Activated CD8-positive, alpha-beta memory T cell treated with anti-CD3 and anti-CD28 coated beads, Interleukin-2, amount 10 ng/mL, durations not matched to agents 7 days and 5 days (primary cell): ENCODE results near the gene KLHDC4. TPM values are rescaled to one million over a fixed set of nuclear protein-coding genes. Genes with fewer than 3 reads are reported as not detected.
"Not testable (repeated sequence)": the region's sequence is repeated elsewhere in the genome, so short reads cannot be mapped to it uniquely, and the experiment has no call there.

Experiments
- ATAC-seq: fragments of 150-1000 bp; cut with Tn5 transposase; one replicate; pipeline ENCODE4 v1.10.0; 2021; ENCODE audit warnings: moderate library complexity
- CTCF ChIA-PET: fragments of 350-600 bp; sonication (Branson Sonifier 250); formaldehyde crosslinking; loops from one replicate; lab custom pipeline; 2021; ENCODE audit warnings: antibody characterized with exemption; lab: Charles Lee
- DNase-seq: peaks from one replicate; pipeline ENCODE4 v3.0.0-alpha.2; 2020
- H3K27ac Mint-ChIP-seq: one replicate; pipeline ENCODE4 v1.8.0; 2021; ENCODE audit warnings: mild to moderate bottlenecking, mixed read lengths
- H3K27me3 Mint-ChIP-seq: one replicate; pipeline ENCODE4 v1.8.0; 2021; ENCODE audit warnings: mixed read lengths
- H3K36me3 Mint-ChIP-seq: one replicate; pipeline ENCODE4 v1.8.0; 2021; ENCODE audit warnings: mild to moderate bottlenecking, mixed read lengths
- H3K4me1 Mint-ChIP-seq: one replicate; pipeline ENCODE4 v1.8.0; 2021; ENCODE audit warnings: mixed read lengths
- H3K4me3 Mint-ChIP-seq: one replicate; pipeline ENCODE4 v1.8.0; 2021; ENCODE audit warnings: mild to moderate bottlenecking, moderate library complexity, mixed read lengths
- H3K9me3 Mint-ChIP-seq: one replicate; pipeline ENCODE4 v1.8.0; 2022; ENCODE audit warnings: low read depth, mixed read lengths
- total RNA-seq, 2 experiments: library from RNA; stranded (reverse); gene quantifications; one replicate each; pipeline ENCODE4 v1.2.3, GENCODE V29; 2021

Gene KLHDC4
- 100 to 1,000 TPM in 1 of 2 experiments, 10 to 100 TPM in 1; 86.0 to 114 TPM for total RNA-seq

DNA sequence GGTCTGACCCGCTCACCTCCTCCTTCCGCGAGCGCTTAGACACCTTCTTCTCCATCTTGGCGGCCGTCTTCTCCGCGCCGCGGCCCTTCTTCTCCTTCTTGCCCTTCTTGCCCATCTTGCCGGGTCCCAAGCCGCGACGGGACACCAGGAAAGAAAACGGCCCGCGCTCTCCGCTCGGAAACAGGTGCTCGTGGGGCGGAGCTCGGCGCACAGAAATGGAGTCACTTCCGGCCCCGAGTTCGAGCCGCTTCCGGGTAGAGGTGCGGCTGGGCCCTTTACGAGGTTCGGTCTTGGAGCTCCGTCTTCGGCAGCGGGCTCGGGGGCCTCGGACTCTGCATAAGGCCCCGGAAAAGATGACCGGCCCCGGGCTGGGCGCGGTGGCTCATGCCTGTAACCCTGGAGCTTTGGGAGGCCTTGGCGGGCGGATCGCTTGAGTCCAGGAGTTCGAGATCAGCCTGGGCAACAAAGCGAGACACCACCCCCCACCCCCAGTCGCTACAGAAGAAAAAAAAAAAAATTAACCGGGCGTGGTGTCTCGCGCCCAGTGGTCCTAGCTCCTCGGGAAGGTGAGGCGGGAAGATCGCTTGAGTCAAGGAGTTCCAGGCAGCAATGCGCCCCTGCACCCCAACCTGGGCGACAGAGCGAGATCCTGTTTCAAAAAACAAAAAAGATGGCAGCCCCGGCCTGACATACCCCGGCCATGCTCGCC lies at the start of gene KLHDC4:
Gene KLHDC4 (minus strand): TSS at position 211 of the 709 bp plus-strand sequence. CDS start 96 bp downstream, at position 115.
- Mint-ChIP-seq H3K27ac (peak within 1 kb of the TSS; percentile 100), H3K4me1 (peaks cover 46% of the 10 kb centered on the region), H3K36me3 (peaks cover 29% of the 10 kb centered on the region), H3K9me3 (no peaks in the 10 kb centered on the region), H3K27me3 (no peaks in the 10 kb centered on the region), H3K4me3 (peak within 1 kb of the TSS; percentile 100)
- ATAC-seq: peak; percentile 83
- CTCF ChIA-PET: interaction anchor here (0.6 to 4.7 kb wide), 16 partner anchors 9 to 372 kb away, joined by 3 to 41 read pairs (median 4); partner anchors contain the start of gene SLC7A5
- DNase-seq: peak; percentile 94

DNA sequence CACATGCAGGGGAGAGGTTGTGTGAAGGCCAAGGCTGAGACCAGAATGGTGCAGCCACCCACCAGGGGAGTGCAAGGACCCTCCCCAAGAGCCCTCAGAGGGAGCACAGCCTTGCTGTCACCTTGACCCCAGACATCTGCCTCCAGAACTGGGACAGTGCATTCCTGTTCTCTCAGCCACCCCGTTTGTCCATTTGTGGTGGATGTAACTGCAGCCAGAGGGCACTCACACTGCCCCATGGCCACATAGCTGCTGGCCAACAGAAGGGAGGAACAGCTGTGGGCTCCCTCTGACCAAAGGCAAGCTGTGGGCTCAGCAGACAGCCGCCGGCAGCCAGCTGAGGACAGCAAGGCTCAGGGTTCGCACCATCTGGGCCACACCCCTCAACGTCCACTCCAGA lies 49.8 kb upstream of the KLHDC4 start:
- H3K36me3 Mint-ChIP-seq: peaks cover 9% of the 10 kb centered on the region
- H3K4me3 Mint-ChIP-seq: no peak overlapping the region
- H3K27me3 Mint-ChIP-seq: peaks cover 13% of the 10 kb centered on the region
- DNase-seq (no peak), ATAC-seq (no peak)
- H3K27ac Mint-ChIP-seq: no peak overlapping the region
- CTCF ChIA-PET: interaction anchor here (1.1 kb wide), 2 partner anchors 34 to 37 kb away, joined by 5 to 7 read pairs; no protein-coding TSS in a partner anchor
- peaks cover 6% of the 10 kb centered on the region for H3K4me1 Mint-ChIP-seq
- H3K9me3 Mint-ChIP-seq: peaks cover 9% of the 10 kb centered on the region

DNA sequence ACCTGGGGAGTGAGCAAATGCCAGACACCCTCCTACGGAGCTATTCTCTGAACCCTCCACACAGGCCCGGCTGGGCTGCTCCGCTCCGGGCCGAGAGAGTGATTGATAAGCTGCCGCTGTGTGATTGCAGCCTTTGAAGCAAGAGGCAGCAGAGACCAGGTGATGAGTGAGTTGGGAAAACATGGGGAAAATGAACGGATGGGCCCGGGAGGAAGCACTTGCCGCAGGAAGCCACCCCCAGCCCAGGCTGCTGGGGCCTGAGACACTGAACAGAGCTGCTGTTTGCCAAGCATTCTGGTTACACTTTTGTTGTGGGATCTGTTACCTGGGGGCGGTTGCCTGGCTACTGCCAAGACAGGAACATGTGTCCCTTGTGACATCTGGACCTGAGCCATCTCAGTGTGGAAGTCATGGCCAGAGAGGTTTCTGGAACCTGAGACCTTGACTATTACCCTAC lies 46.4 kb upstream of the KLHDC4 start:
- peaks cover 2% of the 10 kb centered on the region for H3K36me3 Mint-ChIP-seq
- peaks cover 21% of the 10 kb centered on the region for H3K4me1 Mint-ChIP-seq
- H3K4me3 Mint-ChIP-seq: no peak overlapping the region
- DNase-seq: no peak
- H3K27me3 Mint-ChIP-seq: peaks cover 13% of the 10 kb centered on the region
- no peak for ATAC-seq
- CTCF ChIA-PET: interaction anchor here (0.8 kb wide), 1 partner anchor 33 kb away, joined by 4 read pairs; no protein-coding TSS in a partner anchor
- H3K27ac Mint-ChIP-seq: no peak overlapping the region
- peaks cover 2% of the 10 kb centered on the region for H3K9me3 Mint-ChIP-seq

DNA sequence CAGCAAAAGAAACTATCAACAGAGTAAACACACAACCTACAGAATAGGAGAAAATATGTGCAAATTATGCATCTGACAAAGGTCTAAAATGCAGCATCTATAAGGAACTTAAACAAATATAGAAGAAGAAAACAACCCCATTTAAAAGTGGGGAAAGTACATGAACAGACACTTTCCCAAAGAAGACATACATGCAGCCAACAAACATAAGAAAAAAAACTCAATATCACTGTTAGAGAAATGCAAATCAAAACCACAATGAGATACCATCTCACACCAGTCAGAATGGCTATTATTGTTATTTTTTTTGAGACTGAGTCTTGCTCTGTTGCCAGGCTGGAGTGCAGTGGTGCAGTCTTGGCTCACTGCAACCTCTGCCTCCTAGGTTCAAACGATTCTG lies 45.7 kb upstream of the KLHDC4 start:
- CTCF ChIA-PET, H3K27ac Mint-ChIP-seq: not testable (repeated sequence)

DNA sequence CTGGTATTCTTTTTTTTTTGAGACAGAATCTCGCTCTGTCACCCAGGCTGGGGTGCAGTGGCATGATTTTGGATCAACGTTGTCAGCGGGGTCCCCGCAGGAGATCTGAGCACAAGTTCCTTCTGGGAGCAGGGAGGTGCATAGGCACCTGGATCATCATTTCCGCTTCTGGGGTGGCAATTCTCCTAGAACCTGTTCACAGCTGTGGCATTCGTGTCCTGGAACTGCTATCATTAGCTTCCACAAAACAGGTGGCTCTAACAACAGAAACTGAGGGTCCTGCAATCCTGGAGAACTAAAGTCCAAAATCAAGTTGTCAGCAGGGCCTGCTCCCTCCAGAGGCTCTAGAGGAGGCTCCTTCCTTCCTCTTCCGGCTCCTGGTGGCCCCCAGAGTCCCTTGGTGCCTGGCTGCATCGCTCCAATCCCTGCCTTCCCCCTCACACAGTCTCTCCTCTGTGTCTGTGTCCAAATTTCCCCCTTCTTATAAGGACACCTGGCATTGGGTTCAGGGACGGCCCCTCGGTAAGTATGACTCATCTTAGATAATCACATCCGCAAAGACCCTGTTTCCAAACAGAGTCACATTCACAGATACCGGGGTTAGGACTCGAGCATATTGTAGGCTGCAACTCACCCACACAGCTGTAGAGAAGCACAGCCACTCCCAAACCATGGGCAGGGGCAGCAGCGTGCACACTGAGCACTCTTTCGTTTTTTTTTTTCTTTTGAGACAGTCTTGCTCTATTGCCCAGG lies 43.5 kb upstream of the KLHDC4 start:
- DNase-seq (no peak), ATAC-seq (no peak)
- Mint-ChIP-seq H3K27me3 (peaks cover 13% of the 10 kb centered on the region), H3K27ac (no peak overlapping the region), H3K4me1 (peaks cover 33% of the 10 kb centered on the region), H3K9me3 (no peaks in the 10 kb centered on the region), H3K4me3 (no peak overlapping the region), H3K36me3 (no peaks in the 10 kb centered on the region)
- CTCF ChIA-PET: interaction anchor here (1.0 to 4.2 kb wide), 3 partner anchors 13 to 41 kb away, joined by 3 to 41 read pairs (median 4); no protein-coding TSS in a partner anchor

More for the DNA sequence above, 45.7 kb upstream of the KLHDC4 start:
- H3K36me3 Mint-ChIP-seq, H3K4me3 Mint-ChIP-seq, H3K9me3 Mint-ChIP-seq, DNase-seq, ATAC-seq: not testable (repeated sequence)
- H3K27me3 Mint-ChIP-seq: peaks cover 13% of the 10 kb centered on the region
- peaks cover 29% of the 10 kb centered on the region for H3K4me1 Mint-ChIP-seq

DNA sequence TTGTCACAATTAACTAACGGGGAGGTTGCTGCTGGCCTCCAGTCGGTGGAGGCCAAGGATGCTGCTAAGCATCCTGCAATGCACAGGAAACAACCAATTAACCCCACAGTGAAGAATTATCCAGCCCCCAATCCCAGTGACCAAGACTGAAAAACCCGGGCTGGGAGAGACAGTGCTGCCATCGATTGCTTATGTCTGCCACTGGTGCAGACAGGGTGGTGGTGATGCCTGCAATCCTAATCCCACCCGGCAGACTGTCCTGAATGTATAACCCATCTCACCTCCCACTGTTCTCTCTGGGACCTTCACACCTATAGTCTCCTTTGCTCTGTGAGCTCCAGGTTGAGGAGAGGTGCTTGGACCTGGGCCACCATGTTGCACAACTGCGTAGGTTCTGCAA lies 42.3 kb upstream of the KLHDC4 start:
- H3K9me3 Mint-ChIP-seq: no peaks in the 10 kb centered on the region
- peaks cover 13% of the 10 kb centered on the region for H3K27me3 Mint-ChIP-seq
- H3K27ac Mint-ChIP-seq: no peak overlapping the region
- no peak overlapping the region for H3K4me3 Mint-ChIP-seq
- no peak for ATAC-seq
- no peaks in the 10 kb centered on the region for H3K36me3 Mint-ChIP-seq
- CTCF ChIA-PET: interaction anchor here (0.9 to 4.2 kb wide), 2 partner anchors 26 to 63 kb away, joined by 3 to 41 read pairs; no protein-coding TSS in a partner anchor
- no peak for DNase-seq
- peaks cover 33% of the 10 kb centered on the region for H3K4me1 Mint-ChIP-seq

DNA sequence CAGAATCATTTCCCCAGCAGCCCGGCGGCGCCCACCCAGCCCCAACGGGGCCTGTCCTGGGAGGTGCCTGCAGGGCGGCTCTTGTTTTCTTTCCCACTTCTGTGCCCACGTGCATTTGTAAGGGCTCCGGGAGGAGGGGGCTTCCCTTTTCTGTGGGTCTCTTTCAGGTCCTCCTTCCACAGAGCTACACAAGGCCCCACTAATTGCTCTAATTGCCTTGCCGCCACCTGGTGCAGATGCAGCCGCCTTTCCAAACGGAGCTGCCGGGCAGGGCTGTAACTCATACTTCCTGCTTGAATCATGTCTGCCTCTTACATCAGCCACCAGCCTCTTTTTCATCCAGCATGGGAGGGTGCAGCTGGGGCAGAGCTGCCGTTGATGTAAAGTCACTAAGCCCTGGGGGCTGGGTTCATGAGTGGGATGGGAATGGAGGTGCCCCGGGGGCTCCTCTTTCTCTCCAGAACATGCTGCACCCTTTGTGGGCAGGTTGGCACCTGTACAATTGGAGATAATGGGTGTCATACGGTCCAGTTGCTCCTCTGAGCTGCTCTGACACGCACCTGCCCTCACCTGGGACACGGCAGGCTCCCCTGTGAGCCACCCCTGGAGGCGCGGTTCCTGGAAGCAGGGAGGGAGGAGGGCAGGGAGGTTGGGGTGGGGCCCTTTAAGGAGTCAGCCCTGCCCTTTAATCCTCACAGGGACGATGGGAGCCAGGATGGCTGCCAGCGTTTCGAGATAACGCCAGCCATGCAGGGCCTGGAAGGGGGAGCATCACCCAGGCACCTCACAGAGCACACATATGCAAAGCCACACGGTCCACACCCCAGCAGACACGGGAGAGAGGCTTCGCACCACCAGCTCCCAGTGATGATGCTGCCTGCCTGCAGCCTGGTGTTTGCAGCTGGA lies 41.1 kb upstream of the KLHDC4 start:
- CTCF ChIA-PET: interaction anchor here (0.6 to 4.2 kb wide), 9 partner anchors 14 to 89 kb away, joined by 3 to 41 read pairs (median 4); no protein-coding TSS in a partner anchor
- Mint-ChIP-seq H3K4me3 (peak overlapping the region; percentile 72), H3K36me3 (no peaks in the 10 kb centered on the region), H3K27ac (peak overlapping the region; percentile 91), H3K4me1 (peaks cover 36% of the 10 kb centered on the region), H3K9me3 (no peaks in the 10 kb centered on the region), H3K27me3 (peaks cover 5% of the 10 kb centered on the region)
- ATAC-seq (peak; percentile 81), DNase-seq (peak; percentile 71)

DNA sequence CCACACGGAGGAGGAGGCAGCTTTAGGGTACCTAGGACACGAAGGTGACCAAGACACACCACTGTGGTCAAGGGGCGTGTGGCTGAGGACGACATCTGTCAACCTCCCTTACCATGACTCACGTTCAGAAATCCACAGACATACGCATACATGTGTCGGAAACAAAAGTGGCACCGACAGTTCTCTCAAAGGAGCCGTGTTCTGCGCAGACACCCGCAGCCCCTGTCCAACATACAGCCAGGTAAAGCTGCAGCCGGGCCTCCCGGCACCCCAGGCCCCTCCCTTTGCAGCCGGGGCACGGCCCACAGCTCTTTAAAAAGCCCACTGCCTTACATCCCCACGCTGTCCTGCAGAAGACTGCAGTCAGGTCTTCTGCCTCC lies 40.5 kb upstream of the KLHDC4 start:
- peak; percentile 55 for DNase-seq
- peaks cover 33% of the 10 kb centered on the region for H3K4me1 Mint-ChIP-seq

DNA sequence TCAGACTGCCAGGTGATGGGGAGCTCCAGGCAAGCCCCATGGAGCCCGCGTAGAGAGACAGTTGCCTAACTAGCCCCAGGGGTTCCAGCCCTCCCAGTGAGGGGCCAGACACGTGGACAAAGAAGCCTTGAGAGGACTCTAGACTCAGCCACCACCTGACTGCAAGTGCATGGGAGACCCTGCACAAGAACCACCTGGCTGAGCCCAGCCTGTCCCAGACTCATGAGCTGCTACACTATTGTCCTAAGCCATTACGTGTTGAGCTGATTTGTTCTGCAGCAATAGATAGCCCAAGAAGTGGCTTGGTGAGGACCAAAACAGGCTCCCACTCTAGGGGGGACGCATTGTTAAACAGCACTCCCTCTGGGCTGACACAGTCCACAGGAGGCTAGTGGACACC lies 37.6 kb upstream of the KLHDC4 start:
- no peak overlapping the region for H3K27ac Mint-ChIP-seq
- H3K4me1 Mint-ChIP-seq: peaks cover 20% of the 10 kb centered on the region

More for the DNA sequence above, 40.5 kb upstream of the KLHDC4 start:
- Mint-ChIP-seq H3K9me3 (no peaks in the 10 kb centered on the region), H3K36me3 (no peaks in the 10 kb centered on the region), H3K27me3 (peaks cover 3% of the 10 kb centered on the region), H3K4me3 (peak overlapping the region; percentile 72), H3K27ac (peak overlapping the region; percentile 91)
- CTCF ChIA-PET: interaction anchor here (0.9 to 4.2 kb wide), 9 partner anchors 15 to 102 kb away, joined by 3 to 41 read pairs (median 4); no protein-coding TSS in a partner anchor
- ATAC-seq: peak; percentile 59

DNA sequence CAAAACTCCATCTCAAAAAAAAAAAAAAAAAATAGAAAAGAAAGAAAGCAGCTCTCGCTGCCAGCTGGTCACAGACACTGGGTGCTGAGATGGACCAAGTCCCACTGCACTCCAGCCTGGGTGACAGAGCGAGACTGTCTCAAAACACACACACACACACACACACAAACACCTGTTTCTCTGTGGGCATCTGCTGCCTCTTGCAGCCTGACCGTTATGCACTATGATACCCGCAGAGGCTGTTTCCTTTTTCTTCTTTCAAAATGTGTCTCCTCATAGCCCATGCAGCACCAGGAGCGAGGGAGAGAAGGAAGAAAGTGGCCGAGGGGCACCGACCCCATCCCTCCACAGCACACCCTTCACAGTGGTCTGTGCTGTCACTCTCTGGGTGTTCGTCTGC lies 36.9 kb upstream of the KLHDC4 start:
- no peak for DNase-seq
- no peaks in the 10 kb centered on the region for H3K36me3 Mint-ChIP-seq
- H3K27ac Mint-ChIP-seq: no peak overlapping the region
- no peaks in the 10 kb centered on the region for H3K9me3 Mint-ChIP-seq
- peaks cover 18% of the 10 kb centered on the region for H3K4me1 Mint-ChIP-seq
- no peaks in the 10 kb centered on the region for H3K27me3 Mint-ChIP-seq
- CTCF ChIA-PET: interaction anchor here (3.9 kb wide), 1 partner anchor 22 kb away, joined by 15 read pairs; no protein-coding TSS in a partner anchor
- H3K4me3 Mint-ChIP-seq: no peak overlapping the region
- no peak for ATAC-seq

More for the DNA sequence above, 37.6 kb upstream of the KLHDC4 start:
- DNase-seq (no peak), ATAC-seq (no peak)
- CTCF ChIA-PET: interaction anchor here (3.9 kb wide), 1 partner anchor 23 kb away, joined by 15 read pairs; no protein-coding TSS in a partner anchor
- Mint-ChIP-seq H3K9me3 (no peaks in the 10 kb centered on the region), H3K36me3 (no peaks in the 10 kb centered on the region), H3K27me3 (no peaks in the 10 kb centered on the region), H3K4me3 (no peak overlapping the region)

DNA sequence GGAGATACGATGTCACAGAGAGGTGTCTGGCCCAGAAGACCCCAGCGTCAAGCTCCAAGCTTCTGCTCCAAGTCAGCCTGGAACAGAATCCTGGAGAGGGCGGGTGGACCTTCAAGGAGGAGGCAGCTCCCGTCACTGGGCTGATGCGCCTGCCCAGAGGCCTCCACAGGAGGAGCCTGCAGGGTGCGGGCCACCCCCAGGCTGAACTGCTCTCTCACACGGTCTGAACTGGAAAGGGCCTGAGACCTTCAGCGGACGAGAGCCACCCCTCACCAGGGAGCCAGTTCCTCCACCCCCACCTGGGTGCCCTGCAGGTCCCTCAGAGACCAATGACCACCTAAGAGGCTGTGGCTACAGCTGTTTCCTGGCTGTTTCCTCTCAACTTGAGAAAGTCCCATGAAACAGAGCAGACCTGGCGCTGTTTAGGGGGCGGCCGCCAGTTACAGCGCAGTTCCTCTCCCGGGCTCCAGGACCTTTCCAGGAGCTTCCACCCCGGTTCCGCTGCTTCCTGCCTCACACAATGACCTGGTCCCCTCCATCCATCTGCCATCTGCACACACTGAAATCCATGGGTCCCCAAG lies 36.0 kb upstream of the KLHDC4 start:
- Mint-ChIP-seq H3K9me3 (no peaks in the 10 kb centered on the region), H3K27ac (no peak overlapping the region), H3K36me3 (no peaks in the 10 kb centered on the region), H3K4me3 (no peak overlapping the region), H3K27me3 (no peaks in the 10 kb centered on the region), H3K4me1 (peaks cover 10% of the 10 kb centered on the region)
- ATAC-seq (no peak), DNase-seq (no peak)
- CTCF ChIA-PET: interaction anchor here (3.9 kb wide), 1 partner anchor 21 kb away, joined by 15 read pairs; no protein-coding TSS in a partner anchor

DNA sequence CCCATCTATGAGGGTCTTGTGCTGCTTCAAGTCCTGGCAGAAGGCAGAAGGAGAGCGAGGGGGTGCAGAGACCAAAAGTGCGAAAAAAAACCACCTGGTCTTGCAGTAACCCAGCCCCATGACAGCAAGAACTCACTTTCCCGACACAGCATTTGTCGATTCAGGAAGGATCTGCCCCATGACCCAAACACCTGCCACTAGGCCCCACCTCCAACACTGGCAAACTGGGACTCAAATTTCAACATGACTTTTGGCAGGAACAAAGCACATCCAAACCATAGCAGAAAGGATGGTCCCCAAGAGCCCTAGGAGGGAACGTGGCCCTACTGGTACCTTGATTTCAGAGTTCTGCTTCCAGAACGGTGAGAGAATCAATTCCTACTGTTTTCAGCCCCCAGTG lies 34.7 kb upstream of the KLHDC4 start:
- no peak overlapping the region for H3K4me3 Mint-ChIP-seq
- H3K27ac Mint-ChIP-seq: no peak overlapping the region
- DNase-seq: no peak
- no peaks in the 10 kb centered on the region for H3K9me3 Mint-ChIP-seq
- peaks cover 3% of the 10 kb centered on the region for H3K4me1 Mint-ChIP-seq
- ATAC-seq: no peak
- H3K27me3 Mint-ChIP-seq: peaks cover 3% of the 10 kb centered on the region
- CTCF ChIA-PET: interaction anchor here (0.7 kb wide), 1 partner anchor 28 kb away, joined by 3 read pairs; no protein-coding TSS in a partner anchor
- H3K36me3 Mint-ChIP-seq: no peaks in the 10 kb centered on the region
